Liver (tissue), 9 donors: ENCODE results near the gene CCP110. TPM values are rescaled to one million over a fixed set of nuclear protein-coding genes. Genes with fewer than 3 reads are reported as not detected.

Experiments used
- DNase-seq: peaks from one replicate; pipeline ENCODE4 v3.0.0-alpha.2; 2017; ENCODE audit warnings: low spot score
- H3K27ac ChIP-seq, 2 donors: one replicate each; pipeline ENCODE4 v1.7.0; 2013; ENCODE audit warnings: inconsistent platforms in 2 of 2, low read length in 2 of 2, control low read depth in 1 of 2, low read depth in 1 of 2, mild to moderate bottlenecking in 1 of 2
- H3K27me3 ChIP-seq, 4 donors: one replicate each; pipeline versions ENCODE4 v1.6.1 to v1.7.0; 2013; ENCODE audit warnings: low read length in 3 of 4, inconsistent platforms in 1 of 4, mild to moderate bottlenecking in 1 of 4, moderate library complexity in 1 of 4; ENCODE audit not compliant: control insufficient read depth in 4 of 4, insufficient read depth in 4 of 4
- H3K36me3 ChIP-seq, 4 donors: one replicate each; pipeline versions ENCODE4 v1.6.1 to v1.7.0; 2013; ENCODE audit warnings: low read length in 3 of 4, mild to moderate bottlenecking in 3 of 4, low read depth in 1 of 4, moderate library complexity in 1 of 4; ENCODE audit not compliant: control insufficient read depth in 4 of 4, insufficient read depth in 3 of 4
- H3K4me1 ChIP-seq, 4 donors: one replicate each; pipeline versions ENCODE4 v1.6.1 to v1.7.0; 2013; ENCODE audit warnings: low read length in 3 of 4, mild to moderate bottlenecking in 3 of 4, moderate library complexity in 1 of 4; ENCODE audit not compliant: control insufficient read depth in 4 of 4, insufficient read depth in 4 of 4
- H3K4me3 ChIP-seq, 3 donors: one replicate each; pipeline versions ENCODE4 v1.6.1 to v1.7.0; 2013; ENCODE audit warnings: low read length in 3 of 3, control low read depth in 1 of 3, low read depth in 1 of 3, mild to moderate bottlenecking in 1 of 3
- H3K9ac ChIP-seq, 2 donors: one replicate each; pipeline ENCODE4 v1.7.0; 2013; ENCODE audit warnings: low read length in 2 of 2, mild to moderate bottlenecking in 2 of 2, moderate library complexity in 2 of 2, control low read depth in 1 of 2, low read depth in 1 of 2
- H3K9me3 ChIP-seq, 4 donors: one replicate each; pipeline versions ENCODE4 v1.6.1 to v1.7.0; 2013; ENCODE audit warnings: low read length in 3 of 4; ENCODE audit not compliant: control insufficient read depth in 4 of 4
- EGR1 ChIP-seq, 2 donors: IDR thresholded peaks; 2 replicates each; pipeline ENCODE4 v1.6.1; 2016 to 2018; ENCODE audit warnings: antibody characterized with exemption in 2 of 2, low read depth in 2 of 2
- FOXA1 ChIP-seq: IDR thresholded peaks from 2 replicates; pipeline ENCODE4 v1.6.1; 2016; ENCODE audit warnings: antibody characterized with exemption
- FOXA2 ChIP-seq: IDR thresholded peaks from 2 replicates; pipeline ENCODE4 v1.6.1; 2016; ENCODE audit warnings: antibody characterized with exemption
- GABPA ChIP-seq, 2 donors: IDR thresholded peaks in 1 of 2; conservative IDR thresholded peaks in 1 of 2; 2 replicates each; pipeline ENCODE4 v1.6.1; 2016; ENCODE audit warnings: antibody characterized with exemption in 2 of 2, mild to moderate bottlenecking in 1 of 2, moderate library complexity in 1 of 2
- HNF4A ChIP-seq, 2 donors: conservative IDR thresholded peaks; 2 replicates each; pipeline ENCODE4 v1.6.1; 2016; ENCODE audit warnings: antibody characterized with exemption in 2 of 2, mild to moderate bottlenecking in 2 of 2
- HNF4G ChIP-seq: IDR thresholded peaks from 2 replicates; pipeline ENCODE4 v1.6.1; 2016; ENCODE audit warnings: antibody characterized with exemption
- JUND ChIP-seq, 2 donors: IDR thresholded peaks; 2 replicates each; pipeline ENCODE4 v1.6.1; 2016; ENCODE audit warnings: antibody characterized with exemption in 2 of 2
- NR2F2 ChIP-seq: IDR thresholded peaks from 2 replicates; pipeline ENCODE4 v1.6.1; 2016; ENCODE audit warnings: antibody characterized with exemption
- RAD21 ChIP-seq, 2 donors: IDR thresholded peaks; 2 replicates each; pipeline ENCODE4 v1.6.1; 2016; ENCODE audit warnings: antibody characterized with exemption in 2 of 2, mild to moderate bottlenecking in 2 of 2
- RXRA ChIP-seq, 2 donors: IDR thresholded peaks; 2 replicates each; pipeline ENCODE4 v1.6.1; 2017 to 2018; ENCODE audit warnings: antibody characterized with exemption in 2 of 2, mild to moderate bottlenecking in 1 of 2
- SP1 ChIP-seq: IDR thresholded peaks from 2 replicates; pipeline ENCODE4 v1.6.1; 2018; ENCODE audit warnings: antibody characterized with exemption, mild to moderate bottlenecking
- TAF1 ChIP-seq: conservative IDR thresholded peaks from 2 replicates; pipeline ENCODE4 v1.6.1; 2016; ENCODE audit warnings: antibody characterized with exemption, mild to moderate bottlenecking
- YY1 ChIP-seq: IDR thresholded peaks from 2 replicates; pipeline ENCODE4 v1.6.1; 2016; ENCODE audit warnings: antibody characterized with exemption, mild to moderate bottlenecking
- WGBS: extraction: QIAGEN DNeasy Blood & Tissue Kit; methylation state at CpG from one replicate; pipeline ENCODE4 v1.1.7; 2013; 5-methylcytosine and 5-hydroxymethylcytosine counted together
- polyA plus RNA-seq, 2 donors: library from polyadenylated mRNA; stranded (reverse) in 1 of 2; unstranded in 1 of 2; fragments of 200-250 nt in 1 of 2; fragments of >200 nt in 1 of 2; fragmentation: Nextera tagmentation in 1 of 2; extraction: Ambion mirVana in 1 of 2; gene quantifications; one replicate each; pipeline versions ENCODE4 v1.2.1 to v1.2.3, GENCODE V29; 2013 to 2015
- total RNA-seq, 2 donors: library from RNA; depleted of rRNA; stranded (reverse); fragments of >200 nt; gene quantifications; one replicate each; pipeline ENCODE4 v1.2.3, GENCODE V29; 2014
- TF ChIP-seq, protein P1 (sequence below): IDR thresholded peaks from 2 replicates; pipeline ENCODE4 v1.6.1; 2016; ENCODE audit warnings: antibody characterized with exemption
- TF ChIP-seq, protein P2 (sequence below): IDR thresholded peaks from 2 replicates; pipeline ENCODE4 v1.6.1; 2016; ENCODE audit warnings: antibody characterized with exemption
- TF ChIP-seq, protein P3 (sequence below): IDR thresholded peaks from 2 replicates; pipeline ENCODE4 v1.6.1; 2016; ENCODE audit warnings: antibody characterized with exemption, mild to moderate bottlenecking
- TF ChIP-seq, protein P4 (sequence below): IDR thresholded peaks from 2 replicates; pipeline ENCODE4 v1.6.1; 2016; ENCODE audit warnings: antibody characterized with exemption
- TF ChIP-seq, protein P5 (sequence below): fragments of 150-350 bp; IDR thresholded peaks from 2 replicates; pipeline ENCODE4 v1.5.1; 2017; ENCODE audit warnings: improper control_type of control experiment, low read depth, low read length; ENCODE audit not compliant: missing input control
- donor health status: healthy.
- donor health status: healthy.
- donor health status: healthy.
- donor health status: healthy.
- donor health status: healthy.

The CCP110 gene
- total and polyA plus RNA-seq, 4 donors: 1.8 to 25.0 (median 5.5) TPM

DNA sequence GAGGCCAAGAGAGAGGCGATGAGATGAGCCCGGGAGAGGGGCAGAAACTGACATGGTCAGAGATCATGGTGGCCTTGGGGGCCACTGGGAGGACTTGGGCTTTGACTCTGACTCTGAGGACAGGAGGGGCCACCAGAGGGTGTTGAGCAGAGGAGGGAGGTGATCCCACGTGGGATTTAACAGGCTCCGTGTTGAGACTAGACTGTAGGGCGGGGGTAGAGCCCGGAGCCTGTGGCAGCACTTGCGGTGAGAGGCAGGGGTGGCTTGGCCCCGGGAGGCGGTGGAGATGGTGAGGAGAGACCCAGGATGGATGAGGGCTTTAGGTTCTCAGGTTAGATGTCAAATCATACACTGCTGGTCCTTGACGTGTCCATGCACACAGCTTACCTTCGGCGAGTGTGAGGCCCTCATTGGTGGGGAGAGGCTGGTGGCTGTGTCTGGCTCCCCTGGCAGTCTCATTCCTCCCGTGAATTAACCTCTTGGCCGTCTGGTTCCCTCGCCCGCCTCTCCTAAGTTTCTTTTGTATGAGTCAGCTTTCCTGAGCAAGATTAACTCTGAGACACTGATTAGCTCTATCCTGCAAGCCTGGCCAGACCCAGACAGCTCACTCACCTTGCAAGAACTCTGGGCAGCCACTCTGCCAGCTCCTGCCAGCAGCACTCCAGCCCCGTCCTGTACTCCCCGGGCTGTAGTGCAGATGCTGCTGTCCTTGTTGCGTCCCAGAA lies 71.5 kb downstream of the CCP110 start:
- Histone ChIP-seq H3K4me1 (no peaks in the 10 kb centered on the region), H3K27me3 (no peaks in the 10 kb centered on the region), H3K9me3 (no peaks in the 10 kb centered on the region), H3K4me3 (no peak overlapping the region), H3K27ac (no peak overlapping the region), H3K36me3 (peaks cover 8 to 38% (median 20%) of the 10 kb centered on the region in 4 donors), H3K9ac (no peak overlapping the region)
- 93% methylated on average over 19 of the region's 19 CpGs for WGBS
- no peak for DNase-seq
- TF ChIP-seq, protein P1, sequence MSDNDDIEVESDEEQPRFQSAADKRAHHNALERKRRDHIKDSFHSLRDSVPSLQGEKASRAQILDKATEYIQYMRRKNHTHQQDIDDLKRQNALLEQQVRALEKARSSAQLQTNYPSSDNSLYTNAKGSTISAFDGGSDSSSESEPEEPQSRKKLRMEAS: no peak
- TF ChIP-seq SP1 (no peak), RAD21 (IDR thresholded peaks at IDR 0.05) (no peak), RXRA (IDR thresholded peaks at IDR 0.05) (no peak), HNF4G (no peak), GABPA (IDR thresholded peaks at IDR 0.05 in 1 of 2, conservative IDR thresholded peaks at IDR 0.05 in 1 of 2) (no peak), HNF4A (conservative IDR thresholded peaks at IDR 0.05) (no peak), JUND (IDR thresholded peaks at IDR 0.05) (no peak), FOXA2 (no peak), EGR1 (IDR thresholded peaks at IDR 0.05; ENCODE audit: low read depth in 2 of 2) (no peak), TAF1 (no peak), NR2F2 (no peak), YY1 (no peak), FOXA1 (no peak)
- TF ChIP-seq, protein P2, sequence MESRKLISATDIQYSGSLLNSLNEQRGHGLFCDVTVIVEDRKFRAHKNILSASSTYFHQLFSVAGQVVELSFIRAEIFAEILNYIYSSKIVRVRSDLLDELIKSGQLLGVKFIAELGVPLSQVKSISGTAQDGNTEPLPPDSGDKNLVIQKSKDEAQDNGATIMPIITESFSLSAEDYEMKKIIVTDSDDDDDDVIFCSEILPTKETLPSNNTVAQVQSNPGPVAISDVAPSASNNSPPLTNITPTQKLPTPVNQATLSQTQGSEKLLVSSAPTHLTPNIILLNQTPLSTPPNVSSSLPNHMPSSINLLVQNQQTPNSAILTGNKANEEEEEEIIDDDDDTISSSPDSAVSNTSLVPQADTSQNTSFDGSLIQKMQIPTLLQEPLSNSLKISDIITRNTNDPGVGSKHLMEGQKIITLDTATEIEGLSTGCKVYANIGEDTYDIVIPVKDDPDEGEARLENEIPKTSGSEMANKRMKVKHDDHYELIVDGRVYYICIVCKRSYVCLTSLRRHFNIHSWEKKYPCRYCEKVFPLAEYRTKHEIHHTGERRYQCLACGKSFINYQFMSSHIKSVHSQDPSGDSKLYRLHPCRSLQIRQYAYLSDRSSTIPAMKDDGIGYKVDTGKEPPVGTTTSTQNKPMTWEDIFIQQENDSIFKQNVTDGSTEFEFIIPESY: no peak
- TF ChIP-seq, protein P3, sequence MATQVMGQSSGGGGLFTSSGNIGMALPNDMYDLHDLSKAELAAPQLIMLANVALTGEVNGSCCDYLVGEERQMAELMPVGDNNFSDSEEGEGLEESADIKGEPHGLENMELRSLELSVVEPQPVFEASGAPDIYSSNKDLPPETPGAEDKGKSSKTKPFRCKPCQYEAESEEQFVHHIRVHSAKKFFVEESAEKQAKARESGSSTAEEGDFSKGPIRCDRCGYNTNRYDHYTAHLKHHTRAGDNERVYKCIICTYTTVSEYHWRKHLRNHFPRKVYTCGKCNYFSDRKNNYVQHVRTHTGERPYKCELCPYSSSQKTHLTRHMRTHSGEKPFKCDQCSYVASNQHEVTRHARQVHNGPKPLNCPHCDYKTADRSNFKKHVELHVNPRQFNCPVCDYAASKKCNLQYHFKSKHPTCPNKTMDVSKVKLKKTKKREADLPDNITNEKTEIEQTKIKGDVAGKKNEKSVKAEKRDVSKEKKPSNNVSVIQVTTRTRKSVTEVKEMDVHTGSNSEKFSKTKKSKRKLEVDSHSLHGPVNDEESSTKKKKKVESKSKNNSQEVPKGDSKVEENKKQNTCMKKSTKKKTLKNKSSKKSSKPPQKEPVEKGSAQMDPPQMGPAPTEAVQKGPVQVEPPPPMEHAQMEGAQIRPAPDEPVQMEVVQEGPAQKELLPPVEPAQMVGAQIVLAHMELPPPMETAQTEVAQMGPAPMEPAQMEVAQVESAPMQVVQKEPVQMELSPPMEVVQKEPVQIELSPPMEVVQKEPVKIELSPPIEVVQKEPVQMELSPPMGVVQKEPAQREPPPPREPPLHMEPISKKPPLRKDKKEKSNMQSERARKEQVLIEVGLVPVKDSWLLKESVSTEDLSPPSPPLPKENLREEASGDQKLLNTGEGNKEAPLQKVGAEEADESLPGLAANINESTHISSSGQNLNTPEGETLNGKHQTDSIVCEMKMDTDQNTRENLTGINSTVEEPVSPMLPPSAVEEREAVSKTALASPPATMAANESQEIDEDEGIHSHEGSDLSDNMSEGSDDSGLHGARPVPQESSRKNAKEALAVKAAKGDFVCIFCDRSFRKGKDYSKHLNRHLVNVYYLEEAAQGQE: no peak
- TF ChIP-seq, protein P4, sequence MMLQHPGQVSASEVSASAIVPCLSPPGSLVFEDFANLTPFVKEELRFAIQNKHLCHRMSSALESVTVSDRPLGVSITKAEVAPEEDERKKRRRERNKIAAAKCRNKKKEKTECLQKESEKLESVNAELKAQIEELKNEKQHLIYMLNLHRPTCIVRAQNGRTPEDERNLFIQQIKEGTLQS: no peak
- TF ChIP-seq, protein P5, sequence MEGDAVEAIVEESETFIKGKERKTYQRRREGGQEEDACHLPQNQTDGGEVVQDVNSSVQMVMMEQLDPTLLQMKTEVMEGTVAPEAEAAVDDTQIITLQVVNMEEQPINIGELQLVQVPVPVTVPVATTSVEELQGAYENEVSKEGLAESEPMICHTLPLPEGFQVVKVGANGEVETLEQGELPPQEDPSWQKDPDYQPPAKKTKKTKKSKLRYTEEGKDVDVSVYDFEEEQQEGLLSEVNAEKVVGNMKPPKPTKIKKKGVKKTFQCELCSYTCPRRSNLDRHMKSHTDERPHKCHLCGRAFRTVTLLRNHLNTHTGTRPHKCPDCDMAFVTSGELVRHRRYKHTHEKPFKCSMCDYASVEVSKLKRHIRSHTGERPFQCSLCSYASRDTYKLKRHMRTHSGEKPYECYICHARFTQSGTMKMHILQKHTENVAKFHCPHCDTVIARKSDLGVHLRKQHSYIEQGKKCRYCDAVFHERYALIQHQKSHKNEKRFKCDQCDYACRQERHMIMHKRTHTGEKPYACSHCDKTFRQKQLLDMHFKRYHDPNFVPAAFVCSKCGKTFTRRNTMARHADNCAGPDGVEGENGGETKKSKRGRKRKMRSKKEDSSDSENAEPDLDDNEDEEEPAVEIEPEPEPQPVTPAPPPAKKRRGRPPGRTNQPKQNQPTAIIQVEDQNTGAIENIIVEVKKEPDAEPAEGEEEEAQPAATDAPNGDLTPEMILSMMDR: no peak
